Measurements from ENCODE around the gene ZPR1. TPM values are rescaled to one million over a fixed set of nuclear protein-coding genes. Genes with fewer than 3 reads are reported as not detected.

Gene ZPR1
- polyA plus RNA-seq, 3 donors, result 54.0 to 57.0 (median 56.8) TPM

DNA sequence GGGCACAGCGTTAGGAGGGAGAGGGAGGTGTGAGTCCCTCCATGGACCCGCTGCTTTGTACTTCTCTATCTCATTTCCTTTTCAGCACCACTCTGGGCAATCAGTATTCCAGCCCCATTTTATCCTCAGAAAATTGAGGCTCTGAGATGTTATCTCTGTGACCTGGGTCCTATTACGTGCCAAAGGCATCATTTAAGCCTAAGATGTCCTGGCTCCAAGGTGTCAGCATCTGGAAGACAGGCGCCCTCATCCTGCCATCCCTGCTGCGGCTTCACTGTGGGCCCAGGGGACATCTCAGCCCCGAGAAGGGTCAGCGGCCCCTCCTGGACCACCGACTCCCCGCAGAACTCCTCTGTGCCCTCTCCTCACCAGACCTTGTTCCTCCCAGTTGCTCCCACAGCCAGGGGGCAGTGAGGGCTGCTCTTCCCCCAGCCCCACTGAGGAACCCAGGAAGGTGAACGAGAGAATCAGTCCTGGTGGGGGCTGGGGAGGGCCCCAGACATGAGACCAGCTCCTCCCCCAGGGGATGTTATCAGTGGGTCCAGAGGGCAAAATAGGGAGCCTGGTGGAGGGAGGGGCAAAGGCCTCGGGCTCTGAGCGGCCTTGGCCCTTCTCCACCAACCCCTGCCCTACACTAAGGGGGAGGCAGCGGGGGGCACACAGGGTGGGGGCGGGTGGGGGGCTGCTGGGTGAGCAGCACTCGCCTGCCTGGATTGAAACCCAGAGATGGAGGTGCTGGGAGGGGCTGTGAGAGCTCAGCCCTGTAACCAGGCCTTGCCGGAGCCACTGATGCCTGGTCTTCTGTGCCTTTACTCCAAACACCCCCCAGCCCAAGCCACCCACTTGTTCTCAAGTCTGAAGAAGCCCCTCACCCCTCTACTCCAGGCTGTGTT is 41.1 kb upstream of the ZPR1 start:
- no peak for DNase-seq (ENCODE audit: extremely low read depth in 1 of 11, low read depth in 9 of 11, low spot score in 4 of 11)

DNA sequence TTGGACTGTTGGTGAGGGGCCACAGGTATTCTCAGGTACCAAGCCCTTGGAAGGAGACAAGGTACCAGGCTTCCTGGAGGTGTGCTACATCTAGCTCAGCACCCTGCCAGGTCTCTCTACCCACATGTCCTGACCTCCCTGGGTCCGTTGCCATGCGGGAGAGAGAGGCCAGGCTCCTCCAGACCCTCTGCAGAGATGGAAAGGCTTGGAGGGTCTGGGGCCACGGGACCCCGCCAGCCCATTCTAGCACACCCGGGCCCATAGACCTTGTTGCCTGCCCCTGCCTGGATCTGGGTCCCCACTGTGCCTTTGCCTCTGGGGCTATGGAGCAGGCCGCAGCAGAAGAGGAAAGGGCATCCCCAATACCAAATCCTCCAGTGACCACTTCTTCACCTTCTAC is 39.6 kb upstream of the ZPR1 start:
- no peak for DNase-seq (ENCODE audit: extremely low read depth in 1 of 11, low read depth in 9 of 11, low spot score in 4 of 11)

DNA sequence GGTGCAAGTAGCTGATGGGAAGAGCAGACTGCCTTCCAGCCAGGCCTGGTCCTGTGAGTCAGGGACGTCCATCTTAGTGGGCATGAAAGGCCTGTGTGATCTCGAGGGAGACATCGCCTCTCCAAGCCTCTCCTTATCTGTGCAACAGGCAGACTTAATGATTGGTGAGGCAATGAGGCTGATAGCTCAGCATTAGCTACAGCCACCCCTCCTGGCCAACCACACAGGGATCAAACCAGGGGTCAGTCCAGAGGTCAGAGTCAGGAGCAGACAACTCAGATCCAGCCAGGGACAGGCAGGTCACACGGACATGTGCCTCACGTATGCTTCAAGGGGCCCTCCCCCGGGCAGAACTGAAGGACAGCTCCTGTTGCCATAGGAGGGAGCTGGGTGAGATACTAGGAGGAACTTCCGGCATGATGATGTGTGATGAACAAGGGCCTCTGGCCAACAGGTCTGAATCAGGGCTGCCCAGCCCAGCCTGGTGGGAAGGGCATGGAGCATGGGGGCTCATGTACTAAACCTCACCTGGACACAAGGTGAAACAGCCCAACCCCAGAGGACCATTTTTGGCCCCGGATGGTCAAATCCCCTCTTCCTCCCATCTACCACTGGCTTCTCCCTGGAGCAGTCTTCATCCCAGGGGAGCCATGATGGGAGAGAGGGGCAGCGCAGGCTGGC is 39.1 kb upstream of the ZPR1 start:
- no peak for DNase-seq (ENCODE audit: extremely low read depth in 1 of 11, low read depth in 9 of 11, low spot score in 4 of 11)

DNA sequence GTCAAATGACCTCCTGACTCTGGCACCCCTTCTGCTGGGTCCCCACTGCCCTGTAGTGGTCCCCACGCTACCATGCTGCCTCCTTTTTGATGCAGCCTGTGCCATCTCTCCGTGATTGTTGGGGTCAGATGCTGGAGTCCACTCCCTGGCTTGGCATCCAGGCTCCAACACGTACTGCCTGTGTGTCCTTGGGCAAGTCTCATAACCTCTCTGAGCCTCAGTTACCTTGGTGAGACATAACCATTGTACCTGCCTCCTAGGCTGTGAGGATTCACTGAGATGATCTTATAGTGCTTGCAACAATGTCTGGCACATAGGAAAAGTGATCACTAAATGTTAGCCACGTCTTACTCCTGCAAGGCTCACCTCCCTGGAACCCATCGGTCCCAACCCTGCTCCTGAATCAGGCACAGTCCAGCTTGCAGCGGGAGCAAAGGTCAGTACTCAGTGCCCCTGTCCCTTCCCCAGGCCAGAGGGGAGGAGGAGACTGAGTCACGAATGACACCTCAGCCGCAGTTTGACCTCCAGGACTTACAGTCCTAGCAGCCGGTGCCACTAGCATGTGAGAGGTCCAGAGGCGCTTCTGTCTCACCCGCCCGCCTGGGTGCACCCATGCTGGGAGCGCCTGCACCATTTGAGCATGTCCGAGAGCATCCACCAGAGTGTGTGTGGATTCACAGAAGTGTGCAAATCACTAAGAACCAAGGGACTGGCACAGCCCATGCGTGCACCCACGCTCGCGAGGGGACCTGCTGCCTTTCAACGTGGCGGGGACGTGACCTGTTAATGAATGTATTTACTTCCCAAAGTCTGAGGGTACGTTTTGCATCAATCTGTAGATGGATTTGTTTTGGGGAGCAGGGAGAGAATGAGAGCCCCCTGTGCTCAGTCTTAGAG is 38.3 kb upstream of the ZPR1 start:
- no peak for DNase-seq (ENCODE audit: extremely low read depth in 1 of 11, low read depth in 9 of 11, low spot score in 4 of 11)

DNA sequence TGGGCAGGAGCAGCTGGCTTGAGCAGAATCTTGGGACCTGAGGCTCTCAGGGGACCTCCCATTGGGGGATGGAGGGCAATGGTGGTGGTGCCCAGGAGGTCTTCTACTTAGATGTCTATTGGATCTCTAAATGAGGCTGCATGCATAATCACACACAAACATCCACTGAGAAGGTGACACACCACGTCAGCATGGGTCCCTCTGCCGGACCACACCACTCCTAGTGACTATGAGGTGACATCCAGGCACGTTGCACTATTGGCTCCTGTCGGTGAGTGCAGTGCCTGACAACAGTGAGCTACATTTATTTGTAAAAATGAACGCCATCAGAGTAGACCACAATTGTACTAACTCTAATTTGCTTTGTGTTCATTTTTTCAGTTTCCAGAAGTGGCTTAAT is 37.6 kb upstream of the ZPR1 start:
- DNase-seq (ENCODE audit: extremely low read depth in 1 of 11, low read depth in 9 of 11, low spot score in 4 of 11), result no peak

- no peak for DNase-seq (ENCODE audit: extremely low read depth in 1 of 11, low read depth in 9 of 11, low spot score in 4 of 11)
These were observed 35.4 kb upstream of the ZPR1 start, which contains the start of gene APOA4 for GRCh38 chr11:116823031-116823843. Gene APOA4, minus strand, starts transcription at chr11:116823304. Its CDS starts 113 bp downstream, at chr11:116823191.

GRCh38 chr11:116822575-116822974 is 34.8 kb upstream of the ZPR1 start:
- DNase-seq (ENCODE audit: extremely low read depth in 1 of 11, low read depth in 9 of 11, low spot score in 4 of 11), result no peak

DNA sequence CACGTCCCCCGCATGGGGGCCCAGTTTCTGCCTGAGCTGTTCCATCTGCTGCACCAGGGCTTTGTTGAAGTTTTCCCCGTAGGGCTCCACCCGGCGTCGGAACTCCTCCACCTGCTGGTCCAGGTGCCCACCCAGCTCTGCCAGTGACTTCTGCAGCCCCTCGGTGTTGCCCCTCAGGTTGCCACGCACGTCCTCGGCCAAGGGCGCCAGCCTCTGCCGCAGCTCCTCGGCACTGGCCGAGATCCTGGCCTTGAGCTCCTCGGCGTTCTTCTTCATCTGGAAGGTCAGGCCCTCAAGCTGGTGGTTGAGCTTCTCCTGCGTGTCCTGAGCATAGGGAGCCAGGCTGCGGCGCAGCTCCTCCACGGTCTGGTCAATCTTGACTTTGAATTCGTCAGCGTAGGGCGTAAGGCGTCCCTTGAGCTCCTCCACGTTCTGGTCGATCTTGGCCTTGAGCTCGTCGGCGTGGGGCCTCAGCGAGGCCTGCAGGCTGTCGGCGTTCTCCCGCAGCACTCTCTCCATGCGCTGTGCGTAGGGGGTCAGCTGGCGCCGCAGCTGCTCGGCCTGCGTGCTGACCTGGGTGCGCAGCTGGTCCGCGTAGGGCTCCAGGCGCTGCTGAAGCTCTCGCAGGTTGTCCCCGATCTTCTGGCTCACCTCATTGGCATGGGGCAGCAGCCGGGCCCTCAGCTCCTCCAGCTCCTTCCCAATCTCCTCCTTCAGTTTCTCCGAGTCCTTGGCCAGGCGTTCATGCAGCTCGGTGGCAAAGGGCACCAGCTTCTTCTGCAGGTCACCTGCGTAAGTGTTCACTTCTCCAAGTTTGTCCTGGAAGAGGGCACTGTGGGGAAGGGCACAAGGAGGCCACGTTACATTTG is 33.5 kb upstream of the ZPR1 start:
- DNase-seq (ENCODE audit: extremely low read depth in 1 of 11, low read depth in 9 of 11, low spot score in 4 of 11), result no peak

DNA sequence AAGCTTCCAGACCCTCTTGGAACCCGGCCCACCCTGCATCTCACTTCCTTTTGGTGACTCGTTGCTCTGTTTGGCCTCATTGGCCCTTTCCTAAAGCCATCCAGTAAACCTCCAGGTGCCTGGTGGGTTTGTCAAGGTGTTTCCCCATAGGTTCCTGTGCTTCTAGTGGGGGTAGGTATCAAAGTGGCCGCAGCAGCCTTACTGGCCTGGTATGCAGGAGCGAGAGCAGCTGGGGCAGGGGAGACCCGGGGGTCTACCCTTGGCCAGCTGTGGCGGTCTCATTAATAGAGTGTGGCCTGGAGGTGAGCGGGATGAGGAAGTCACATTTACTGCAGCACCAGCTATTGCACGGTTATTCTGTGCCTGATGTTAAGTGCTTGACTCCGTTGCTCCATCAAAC is 31.2 kb upstream of the ZPR1 start:
- no peak for DNase-seq (ENCODE audit: extremely low read depth in 1 of 11, low read depth in 9 of 11, low spot score in 4 of 11)

DNA sequence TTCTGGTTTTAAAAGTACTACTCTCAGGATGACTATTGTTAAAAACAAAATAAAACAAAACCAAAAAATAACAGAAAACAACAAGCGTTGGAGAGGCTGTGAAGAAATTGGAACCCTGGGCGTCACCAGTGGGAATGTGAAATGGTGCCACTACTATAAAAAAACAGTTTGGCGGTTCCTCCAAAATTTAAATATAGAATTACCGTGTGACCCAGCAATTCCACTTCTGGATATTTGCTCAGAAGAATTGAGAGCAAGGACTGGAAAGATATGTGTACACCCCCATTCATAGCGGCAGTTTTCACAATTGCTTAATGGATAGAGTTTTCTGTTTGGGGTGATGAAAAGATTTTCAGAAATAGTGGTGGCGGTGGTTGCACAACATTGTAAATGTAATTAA is 26.7 kb upstream of the ZPR1 start:
- no peak for DNase-seq (ENCODE audit: extremely low read depth in 1 of 11, low read depth in 9 of 11, low spot score in 4 of 11)

GRCh38 chr11:116813781-116814471 is 26.1 kb upstream of the ZPR1 start:
- DNase-seq (ENCODE audit: extremely low read depth in 1 of 11, low read depth in 9 of 11, low spot score in 4 of 11), result no peak

DNA sequence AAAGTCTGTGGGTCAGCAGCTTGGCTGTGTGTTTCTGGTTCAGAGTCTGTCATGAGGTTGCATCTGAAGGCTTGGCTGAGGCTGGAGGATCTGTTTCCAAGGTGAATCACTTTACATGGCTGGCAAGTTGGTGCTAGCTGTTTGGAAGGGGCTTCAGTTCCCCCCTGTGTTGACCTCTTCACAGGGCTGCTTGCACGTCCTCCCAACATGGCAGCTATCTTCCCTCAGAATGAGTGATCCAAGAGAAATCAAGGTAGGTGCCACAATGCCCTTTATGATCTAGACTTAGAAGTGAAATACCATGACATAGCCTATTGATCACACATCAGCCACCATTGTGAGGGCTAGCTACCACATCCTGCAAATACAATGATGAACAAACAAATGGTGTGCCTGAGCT is 25.3 kb upstream of the ZPR1 start:
- no peak for DNase-seq (ENCODE audit: extremely low read depth in 1 of 11, low read depth in 9 of 11, low spot score in 4 of 11)

DNA sequence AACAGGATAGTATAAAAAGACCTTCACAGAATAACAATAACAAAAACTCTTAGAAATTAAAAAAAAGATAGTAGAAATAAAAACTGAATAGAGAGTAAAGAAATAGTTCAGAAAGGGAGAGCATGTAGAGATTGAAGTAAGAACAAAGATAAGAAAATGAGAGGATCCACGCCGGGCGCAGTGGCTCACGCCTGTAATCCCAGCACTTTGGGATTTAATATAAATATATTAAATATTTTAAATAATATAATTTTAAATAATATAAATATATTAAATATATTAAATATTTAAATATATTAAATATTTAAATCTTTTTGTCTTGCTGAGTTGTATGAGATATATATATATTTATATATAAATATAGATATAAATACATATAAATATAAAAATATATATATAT is 24.3 kb upstream of the ZPR1 start:
- DNase-seq (ENCODE audit: extremely low read depth in 1 of 11, low read depth in 9 of 11, low spot score in 4 of 11), result no peak

GRCh38 chr11:116811194-116811593 is 23.4 kb upstream of the ZPR1 start:
- DNase-seq (ENCODE audit: extremely low read depth in 1 of 11, low read depth in 9 of 11, low spot score in 4 of 11), result no peak

DNA sequence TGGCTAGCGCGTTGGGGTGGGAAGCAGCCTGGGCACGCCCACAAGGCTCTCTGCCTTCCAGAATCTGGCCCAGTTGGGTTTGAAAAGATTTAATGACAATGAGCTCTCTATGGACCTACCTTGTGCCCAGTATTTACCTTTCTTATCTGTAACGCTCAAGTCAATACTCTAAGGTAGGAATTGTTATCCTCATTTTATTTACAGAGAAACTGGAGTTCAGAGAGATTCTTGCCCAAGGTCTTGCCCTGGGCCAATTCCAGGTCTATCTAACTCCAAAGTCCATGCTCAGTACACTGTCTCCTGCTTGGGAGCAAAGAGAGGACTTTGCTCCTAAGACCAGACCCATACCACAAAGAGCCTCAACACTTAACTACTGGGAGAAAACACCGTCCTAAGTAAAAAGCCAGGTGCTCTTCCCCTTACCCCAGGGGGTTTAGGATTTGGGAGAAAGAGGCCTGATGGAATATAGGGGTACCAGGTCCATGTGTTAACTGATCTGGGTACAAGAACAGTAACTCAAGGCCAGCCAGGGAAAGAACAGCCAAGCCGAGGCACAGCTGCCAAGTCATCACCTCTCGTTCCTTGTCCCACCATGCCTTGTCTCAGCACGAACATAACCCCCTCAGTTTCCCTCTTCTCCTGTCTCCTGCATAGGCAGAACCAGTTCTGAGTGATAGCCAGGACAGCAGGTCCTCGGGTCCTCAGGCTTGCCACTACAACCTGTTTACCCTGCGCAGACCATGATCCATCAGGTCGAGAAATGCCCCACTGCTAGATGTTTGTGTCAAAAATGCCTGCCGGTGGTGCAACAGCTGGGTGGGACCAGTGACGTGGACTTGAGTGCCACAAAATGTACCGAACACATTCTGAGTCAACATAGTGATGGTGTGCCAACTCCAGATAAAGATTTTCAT is 20.7 kb upstream of the ZPR1 start:
- no peak for DNase-seq (ENCODE audit: extremely low read depth in 1 of 11, low read depth in 9 of 11, low spot score in 4 of 11)

DNA sequence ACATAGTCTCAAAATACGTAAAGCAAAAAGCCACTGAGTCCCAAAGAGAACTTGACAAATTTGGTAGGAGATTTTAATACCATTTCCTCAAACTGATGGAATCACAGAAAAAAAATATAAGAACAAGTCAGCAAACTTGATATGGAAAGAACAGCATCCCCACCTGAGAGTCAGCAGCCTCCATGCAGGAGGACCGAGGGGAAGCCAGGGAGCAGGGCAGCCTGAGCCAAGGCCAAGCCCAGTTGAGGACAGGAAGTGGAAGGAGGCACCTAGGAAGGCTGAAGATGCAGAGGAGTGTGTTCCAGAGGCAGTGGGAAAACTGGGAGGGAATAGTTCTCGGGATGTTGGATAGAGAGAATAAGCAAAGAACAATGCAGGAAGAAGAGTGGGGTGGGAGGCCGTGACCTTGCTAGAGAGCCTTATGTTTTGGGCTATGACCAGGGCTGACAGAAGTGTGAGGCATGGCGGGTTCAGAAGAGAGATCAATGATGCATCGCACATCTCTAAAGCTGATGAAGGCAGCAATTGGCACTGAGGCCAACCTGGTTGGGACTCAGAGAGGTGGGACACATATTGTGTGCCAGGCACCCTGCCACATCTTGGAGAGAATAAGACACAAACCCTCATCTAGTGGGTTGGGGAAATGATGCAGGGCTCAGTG is 19.9 kb upstream of the ZPR1 start:
- no peak for DNase-seq (ENCODE audit: extremely low read depth in 1 of 11, low read depth in 9 of 11, low spot score in 4 of 11)
